GM23338 (cell line): ENCODE data around the gene TICRR. TPM values are rescaled to one million over a fixed set of nuclear protein-coding genes. Genes with fewer than 3 reads are reported as not detected.

Experiments used
- ATAC-seq: fragments of 200-7000 bp; cut with Tn5 transposase; 3 replicates; pipeline ENCODE4 v1.9.1; 2020
- DNase-seq: peaks from one replicate; pipeline ENCODE4 v3.0.0-alpha.2; 2015; ENCODE audit warnings: low spot score
- H2AFZ ChIP-seq: fragments of 200-600 bp; sonication (generic); 2 replicates; pipeline ENCODE4 v1.8.0; 2016; ENCODE audit warnings: antibody characterized with exemption, mild to moderate bottlenecking, moderate library complexity
- H3F3A ChIP-seq: fragments of 200-600 bp; sonication (generic); replicated peaks from 2 replicates; pipeline ENCODE4 v1.8.0; 2017; ENCODE audit warnings: antibody characterized with exemption, mixed run types, low read depth
- H3K27ac ChIP-seq: fragments of 200-600 bp; sonication (generic); 2 replicates; pipeline ENCODE4 v1.6.1; 2016; ENCODE audit warnings: low read depth
- H3K27me3 ChIP-seq: fragments of 200-600 bp; sonication (generic); 2 replicates; pipeline ENCODE4 v1.8.0; 2016; ENCODE audit warnings: mild to moderate bottlenecking, mixed run types, moderate library complexity; ENCODE audit not compliant: insufficient read depth
- H3K36me3 ChIP-seq: fragments of 200-600 bp; sonication (generic); 2 replicates; pipeline ENCODE4 v1.8.0; 2016; ENCODE audit warnings: mild to moderate bottlenecking; ENCODE audit not compliant: insufficient read depth
- H3K4me1 ChIP-seq: fragments of 200-600 bp; sonication (generic); 2 replicates; pipeline ENCODE4 v1.8.0; 2016; ENCODE audit warnings: mild to moderate bottlenecking, moderate library complexity; ENCODE audit not compliant: insufficient read depth
- H3K4me2 ChIP-seq: fragments of 200-600 bp; sonication (generic); 2 replicates; pipeline ENCODE4 v1.7.1; 2017; ENCODE audit warnings: mixed run types
- H3K4me3 ChIP-seq: fragments of 200-600 bp; sonication (generic); 2 replicates; pipeline ENCODE4 v1.6.1; 2016; ENCODE audit warnings: mixed run types
- H3K79me2 ChIP-seq: fragments of 200-600 bp; sonication (generic); replicated peaks from 2 replicates; pipeline ENCODE4 v1.8.0; 2017; ENCODE audit warnings: mild to moderate bottlenecking; ENCODE audit not compliant: insufficient read depth
- H3K9me2 ChIP-seq: fragments of 200-600 bp; sonication (generic); 2 replicates; pipeline ENCODE4 v1.8.0; 2017; ENCODE audit not compliant: insufficient read depth
- H4K20me1 ChIP-seq: fragments of 200-600 bp; sonication (generic); replicated peaks from 2 replicates; pipeline ENCODE4 v1.8.0; 2017; ENCODE audit warnings: mild to moderate bottlenecking; ENCODE audit not compliant: insufficient read depth
- H3K27ac Mint-ChIP-seq: 2 replicates; pipeline ENCODE4 v1.8.0; 2020; ENCODE audit warnings: inconsistent platforms, mild to moderate bottlenecking, moderate library complexity, mixed read lengths
- H3K27me3 Mint-ChIP-seq: 3 replicates; pipeline ENCODE4 v1.8.0; 2022; ENCODE audit warnings: low read depth, mild to moderate bottlenecking, moderate library complexity, mixed read lengths, inconsistent platforms; ENCODE audit not compliant: insufficient read depth, poor library complexity
- H3K36me3 Mint-ChIP-seq: 3 replicates; pipeline ENCODE4 v1.8.0; 2021; ENCODE audit warnings: low read depth, mild to moderate bottlenecking, inconsistent platforms, moderate library complexity, mixed read lengths
- H3K4me1 Mint-ChIP-seq: 3 replicates; pipeline ENCODE4 v1.8.0; 2020; ENCODE audit warnings: mild to moderate bottlenecking, inconsistent platforms, mixed read lengths
- H3K4me3 Mint-ChIP-seq: 3 replicates; pipeline ENCODE4 v1.8.0; 2021; ENCODE audit warnings: moderate library complexity, mild to moderate bottlenecking, inconsistent platforms, mixed read lengths
- H3K9me3 Mint-ChIP-seq: 3 replicates; pipeline ENCODE4 v1.8.0; 2020; ENCODE audit warnings: moderate library complexity, mild to moderate bottlenecking, inconsistent platforms, mixed read lengths
- CREB1 ChIP-seq: fragments of 250-450 bp; sonication (Bioruptor Pico); IDR thresholded peaks from 2 replicates; pipeline ENCODE4 v1.5.0; 2020; ENCODE audit warnings: low read depth, mild to moderate bottlenecking, moderate library complexity
- ETS1 ChIP-seq: IDR thresholded peaks from 2 replicates; pipeline ENCODE4 v1.6.1; 2016; ENCODE audit warnings: antibody characterized with exemption
- EZH2phosphoT487 ChIP-seq: fragments of 200-600 bp; sonication (generic); IDR thresholded peaks from one replicate; pipeline ENCODE4 v1.8.1; 2018; ENCODE audit warnings: antibody characterized with exemption; ENCODE audit not compliant: unreplicated experiment
- POLR2AphosphoS5 ChIP-seq: IDR thresholded peaks from 2 replicates; pipeline ENCODE4 v1.6.1; 2016; ENCODE audit warnings: antibody characterized with exemption, low read depth
- ZNF114 ChIP-seq: fragments of 250-450 bp; sonication (Bioruptor Pico); IDR thresholded peaks from 2 replicates; pipeline ENCODE4 v1.5.0; 2020; ENCODE audit warnings: mild to moderate bottlenecking, moderate library complexity
- ZNF462 ChIP-seq: fragments of 250-450 bp; sonication (Bioruptor Pico); IDR thresholded peaks from 2 replicates; pipeline ENCODE4 v1.5.0; 2020; ENCODE audit warnings: mild to moderate bottlenecking, moderate library complexity
- polyA plus RNA-seq: library from polyadenylated mRNA; unstranded; fragments of >200 nt; fragmentation: Nextera tagmentation; extraction: Ambion mirVana; gene quantifications from 2 replicates; pipeline ENCODE4 v1.2.1, GENCODE V29; 2016
- total RNA-seq: library from RNA; depleted of rRNA; stranded (reverse); fragments of >200 nt; shearing (Covaris generic); gene quantifications from 2 replicates; pipeline ENCODE4 v1.2.3, GENCODE V29; 2014

TICRR gene
- total and polyA plus RNA-seq, 2 experiments from 2014 or later = 11.2 to 42.3 TPM

GRCh38 chr15:89641053-89641452 is 65.8 kb downstream of the TICRR start (continued):
- no peak for TF ChIP-seq ZNF462 (CRISPR knock-in tag)
- no peak for TF ChIP-seq CREB1 (CRISPR knock-in tag)

GRCh38 chr15:89642106-89642505 is 66.8 kb downstream of the TICRR start:
- Histone ChIP-seq H3K27me3 (no peaks in the 10 kb centered on the region), H3K79me2 (no peaks in the 10 kb centered on the region), H3K4me1 (no peaks in the 10 kb centered on the region), H3K9me2 (no peaks in the 10 kb centered on the region), H2AFZ (no peak overlapping the region), H3F3A (no peaks in the 10 kb centered on the region), H3K27ac (no peak overlapping the region), H4K20me1 (no peaks in the 10 kb centered on the region), H3K4me3 (no peak overlapping the region), H3K36me3 (peaks cover 11% of the 10 kb centered on the region; the same call in 1 of the 2 replicates), H3K4me2 (no peak overlapping the region)
- peaks cover 61% of the 10 kb centered on the region for H3K36me3 Mint-ChIP-seq
- DNase-seq (no peak), ATAC-seq (no peak)
- no peak overlapping the region for H3K4me3 Mint-ChIP-seq
- TF ChIP-seq ZNF114 (CRISPR knock-in tag) = no peak
- no peak for TF ChIP-seq POLR2AphosphoS5
- no peak for TF ChIP-seq ZNF462 (CRISPR knock-in tag)
- no peak for TF ChIP-seq EZH2phosphoT487
- no peak for TF ChIP-seq ETS1
- H3K4me1 Mint-ChIP-seq = no peaks in the 10 kb centered on the region; the same call in 2 of the 3 replicates
- no peak overlapping the region for H3K27ac Mint-ChIP-seq
- peaks cover 6% of the 10 kb centered on the region for H3K27me3 Mint-ChIP-seq
- H3K9me3 Mint-ChIP-seq = peaks cover 19% of the 10 kb centered on the region; the same call in 2 of the 3 replicates
